ENCODE data around the gene COQ8B. TPM values are rescaled to one million over a fixed set of nuclear protein-coding genes. Genes with fewer than 3 reads are reported as not detected.
A peak's percentile ranks its signal among the peaks of the same experiment; 100 is the strongest.
"Not testable (repeated sequence)": the region's sequence is repeated elsewhere in the genome, so short reads cannot be mapped to it uniquely, and the experiment has no call there.

COQ8B gene
- total RNA-seq, 1 donor from 2014 or later, result 72.4 TPM

DNA sequence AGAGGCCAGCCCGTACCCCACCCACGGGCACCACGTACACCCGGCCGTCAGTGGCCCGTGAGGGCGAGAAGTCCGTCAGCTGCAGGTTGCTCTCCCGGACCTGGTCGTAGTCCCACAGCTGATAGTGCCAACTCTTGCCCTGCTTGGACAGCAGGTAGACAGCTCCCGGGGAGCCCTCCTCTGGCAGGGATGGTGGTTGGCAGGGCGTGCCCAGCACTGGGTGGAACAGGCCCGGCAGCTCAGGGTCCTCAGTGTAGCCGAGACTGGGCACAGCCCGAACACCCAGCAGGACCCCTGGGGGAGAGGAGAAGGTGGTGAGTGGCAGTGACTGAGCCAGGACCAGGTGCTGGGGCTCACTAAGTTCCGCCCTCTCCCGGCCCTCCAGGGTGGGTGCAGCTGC, 25.8 kb upstream of the COQ8B start:
- no peak for DNase-seq (ENCODE audit: low read depth)

DNA sequence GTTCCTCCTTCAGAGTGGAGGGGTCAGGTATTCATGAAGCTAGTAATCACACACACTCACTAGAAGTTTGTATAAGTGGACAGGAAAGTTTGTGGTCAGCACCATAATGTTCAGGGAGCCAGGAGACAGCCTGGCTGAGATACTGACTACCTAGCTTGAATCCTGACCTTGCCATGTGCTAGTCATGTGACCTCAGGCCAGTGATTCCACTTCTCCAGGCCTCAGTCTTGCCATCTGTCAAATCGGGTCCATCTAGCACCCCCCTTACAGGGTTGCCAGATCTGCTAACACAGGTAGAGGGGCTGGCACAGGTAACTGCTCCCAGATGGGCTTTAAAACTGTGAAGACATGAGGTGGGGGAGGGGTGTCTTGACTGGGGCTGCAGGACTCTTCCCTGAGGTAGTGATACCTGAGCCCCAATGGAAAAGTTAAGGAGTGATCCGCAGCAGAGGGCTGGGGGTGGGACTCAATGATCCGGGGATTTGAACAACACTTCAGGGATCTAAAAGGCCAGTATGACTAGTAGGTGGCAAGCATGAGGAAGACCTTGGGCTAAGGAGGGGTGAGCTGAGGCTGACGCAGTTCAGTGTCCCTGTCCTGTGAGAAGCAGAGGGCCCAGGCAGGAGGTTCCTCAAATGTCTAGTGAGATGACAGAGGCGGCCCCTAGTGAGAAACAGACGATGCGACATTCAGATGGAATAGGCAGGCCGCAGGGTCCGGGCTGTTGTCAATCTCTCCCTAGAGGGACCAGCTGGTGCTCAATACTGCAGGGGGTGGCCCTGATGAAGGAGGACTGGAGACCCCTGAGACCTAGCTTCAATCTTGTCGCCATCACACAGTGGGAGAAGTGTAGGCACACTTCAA, 25.1 kb upstream of the COQ8B start:
- no peak for DNase-seq (ENCODE audit: low read depth)

DNA sequence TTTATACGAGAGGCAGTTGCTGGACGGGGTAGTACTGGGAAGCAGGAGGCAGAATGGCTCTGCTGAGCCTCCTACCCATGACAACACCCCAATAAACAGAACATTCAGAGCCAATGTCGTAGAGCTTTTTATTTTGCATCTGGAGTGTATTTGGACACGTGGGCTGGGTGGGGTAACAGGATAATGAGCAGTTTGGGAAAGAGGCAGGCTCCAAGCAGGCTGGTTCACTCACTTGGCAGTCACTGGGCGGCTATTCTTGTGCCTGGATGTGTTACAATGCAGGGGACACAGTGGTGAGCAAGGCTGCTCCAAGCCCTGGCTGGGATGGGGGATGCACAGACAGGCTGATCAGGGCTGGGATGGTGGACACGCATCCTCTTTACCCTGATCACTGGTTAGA, 24.1 kb upstream of the COQ8B start:
- DNase-seq (ENCODE audit: low read depth), result no peak

DNA sequence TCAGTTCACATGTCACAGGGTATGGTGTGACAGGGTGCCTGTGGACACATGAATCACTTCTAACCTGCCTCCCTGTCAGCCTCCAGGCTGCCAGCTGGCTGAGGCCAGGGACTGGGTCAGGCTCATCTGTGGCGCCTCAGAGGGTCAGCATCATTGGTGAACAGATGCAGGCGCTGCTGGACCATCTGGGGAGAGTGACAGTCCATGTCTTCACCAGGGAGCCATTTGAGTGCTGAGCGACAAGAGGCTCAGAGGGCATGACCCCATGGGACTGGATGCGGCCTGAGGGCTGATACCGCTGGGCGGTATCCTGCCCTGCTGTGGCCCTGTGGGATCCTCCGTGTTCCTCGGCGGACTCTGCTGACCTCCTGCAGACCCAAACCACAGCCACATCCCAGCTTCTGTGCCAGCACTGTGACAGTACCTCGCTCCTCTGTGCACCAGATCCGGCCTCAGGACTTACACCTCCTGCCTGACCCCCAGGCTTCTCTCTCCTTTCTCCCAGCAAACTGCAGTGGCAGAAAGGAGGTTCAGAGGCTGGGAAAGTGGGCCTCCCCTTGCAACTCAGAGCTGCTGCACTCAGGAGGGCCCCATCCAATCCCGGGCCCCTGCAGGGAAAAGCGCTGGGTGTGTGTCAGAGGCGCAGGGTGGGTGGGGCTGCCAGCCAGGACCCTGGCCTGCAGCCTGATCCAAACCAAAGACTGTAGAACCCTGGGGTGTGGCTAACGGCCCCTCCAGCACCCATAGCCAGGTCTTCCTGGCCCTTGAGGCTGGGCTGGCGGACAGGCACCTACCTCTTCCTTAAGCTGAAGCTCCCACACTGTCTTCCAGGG, 23.4 kb upstream of the COQ8B start:
- no peak for DNase-seq (ENCODE audit: low read depth)

DNA sequence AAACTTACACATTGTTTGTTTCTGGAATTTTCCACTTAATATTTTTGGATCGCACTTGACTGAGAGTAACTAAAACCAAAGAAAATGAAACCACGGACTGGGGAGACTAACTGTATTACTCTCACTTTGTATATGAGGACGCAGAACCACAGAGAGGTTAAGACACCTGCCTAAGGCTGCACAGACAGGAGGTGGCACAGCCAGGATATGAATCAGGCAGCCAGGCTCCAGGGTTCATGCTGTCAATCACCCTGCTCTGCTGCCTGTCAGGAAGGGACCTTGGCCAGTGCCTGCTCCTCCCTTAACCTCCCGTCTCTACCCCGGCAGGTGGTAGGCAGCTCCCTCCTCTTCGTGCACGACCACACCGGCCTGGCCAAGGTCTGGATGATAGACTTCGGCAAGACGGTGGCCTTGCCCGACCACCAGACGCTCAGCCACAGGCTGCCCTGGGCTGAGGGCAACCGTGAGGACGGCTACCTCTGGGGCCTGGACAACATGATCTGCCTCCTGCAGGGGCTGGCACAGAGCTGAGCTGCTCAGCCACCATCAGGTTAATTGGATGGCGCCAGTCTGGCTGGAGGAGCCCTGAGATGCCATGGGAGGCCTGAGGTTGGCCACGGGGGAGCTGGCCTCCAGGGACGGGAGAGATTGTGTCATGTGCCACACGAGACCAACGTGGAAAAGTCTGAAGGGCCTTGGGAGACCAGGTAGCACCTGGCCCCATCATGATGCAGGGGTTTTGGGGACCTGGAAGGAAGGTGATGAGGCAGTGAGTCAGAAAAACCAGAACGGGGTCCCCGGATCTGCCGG, 22.5 kb upstream of the COQ8B start:
- DNase-seq (ENCODE audit: low read depth), result no peak

DNA sequence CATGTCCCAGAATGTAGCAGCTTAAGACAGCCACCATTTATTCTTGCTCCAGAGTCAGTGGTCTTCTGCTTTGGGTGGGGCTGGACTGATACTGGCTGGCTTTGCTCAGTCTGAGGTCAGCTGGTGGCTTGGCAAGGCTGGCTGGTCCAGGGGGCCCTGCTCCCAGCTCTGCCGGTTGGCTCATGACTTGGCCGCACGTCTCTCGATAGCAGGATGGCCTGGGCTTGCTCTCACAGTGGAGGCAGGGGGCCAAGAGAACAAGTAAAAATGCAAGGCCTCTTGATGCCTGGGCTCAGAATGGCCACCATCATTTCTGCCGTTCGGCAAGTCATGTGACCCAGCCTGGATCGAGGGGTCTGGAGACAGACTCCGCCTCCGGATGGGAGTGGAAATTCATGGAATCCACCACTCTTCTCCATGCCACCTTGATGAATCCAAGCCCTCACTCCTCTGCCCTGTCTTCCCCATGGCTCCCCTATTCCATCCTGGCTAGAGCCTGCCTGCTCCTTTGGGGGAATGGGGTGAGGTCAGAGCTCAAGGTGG, 20.5 kb upstream of the COQ8B start:
- DNase-seq (ENCODE audit: low read depth), result no peak

DNA sequence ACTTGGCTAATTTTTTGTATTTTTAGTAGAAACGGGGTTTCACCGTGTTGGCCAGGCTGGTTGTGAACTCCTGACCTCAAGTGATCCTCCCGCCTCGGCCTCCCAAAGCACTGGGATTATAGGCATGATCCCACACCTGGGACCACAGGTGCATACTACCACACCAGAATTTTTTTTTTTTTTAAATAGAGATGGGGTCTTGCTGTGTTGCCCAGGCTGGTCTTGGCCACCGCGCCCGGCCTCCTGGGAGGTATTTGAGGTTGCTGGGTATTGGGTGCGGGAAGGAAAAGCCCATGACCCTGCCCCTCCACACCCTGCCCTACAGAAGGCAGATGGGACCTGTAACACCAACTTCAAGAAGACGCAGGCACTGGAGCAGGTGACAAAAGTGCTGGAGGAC, 20.0 kb upstream of the COQ8B start:
- DNase-seq (ENCODE audit: low read depth), result no peak

DNA sequence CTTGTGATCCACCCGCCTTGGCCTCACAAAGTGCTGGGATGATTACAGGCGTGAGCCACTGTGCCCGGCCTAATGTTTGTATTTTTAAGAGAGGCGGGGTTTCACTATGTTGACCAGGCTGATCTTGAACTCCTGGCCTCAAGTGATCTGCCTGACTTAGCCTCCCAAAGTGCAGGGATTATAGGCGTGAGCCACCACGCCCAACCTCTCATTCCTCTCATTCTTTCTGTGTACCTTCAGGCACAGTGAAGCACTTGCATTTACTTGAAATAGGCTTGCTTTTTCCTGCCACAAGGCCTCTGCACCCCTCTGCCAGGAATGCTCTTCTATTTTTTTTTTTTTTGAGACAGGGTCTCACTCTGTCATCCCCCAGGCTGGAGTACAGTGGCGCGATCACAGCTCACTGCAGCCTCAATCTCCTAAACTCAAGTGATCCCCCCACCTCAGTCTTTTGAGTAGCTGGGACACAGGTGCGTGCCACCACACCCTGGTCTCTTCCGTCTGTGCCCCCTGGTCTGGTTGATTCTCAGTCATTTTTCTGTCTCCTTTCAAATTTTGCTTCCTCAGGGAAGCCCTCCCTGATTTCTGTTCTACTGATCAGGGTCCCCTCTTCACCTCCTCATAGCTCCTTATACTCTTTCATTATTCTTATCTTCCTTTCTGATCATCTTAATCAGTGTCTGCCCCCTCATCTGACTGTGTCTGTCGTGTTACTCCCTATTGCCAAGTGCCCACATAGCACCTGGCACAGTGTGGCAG, 18.5 kb upstream of the COQ8B start:
- no peak for DNase-seq (ENCODE audit: low read depth)

DNA sequence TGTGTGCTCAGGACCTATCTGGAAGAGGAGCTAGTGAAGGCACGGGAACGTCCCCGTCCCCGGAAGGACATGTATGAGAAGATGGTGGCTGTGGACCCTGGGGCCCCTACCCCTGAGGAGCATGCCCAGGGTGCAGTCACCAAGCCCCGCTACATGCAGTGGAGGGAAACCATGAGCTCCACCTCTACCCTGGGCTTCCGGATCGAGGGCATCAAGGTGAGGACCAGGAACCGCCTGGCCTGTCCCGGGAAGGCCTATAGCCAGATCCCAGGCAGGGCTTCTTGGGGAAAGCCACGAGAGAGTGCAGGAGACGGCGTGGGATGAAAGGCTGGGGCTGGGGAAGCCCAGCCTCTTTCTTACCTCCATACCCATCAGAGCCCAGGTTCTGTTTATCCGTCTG, 16.5 kb upstream of the COQ8B start:
- no peak for DNase-seq (ENCODE audit: low read depth)

DNA sequence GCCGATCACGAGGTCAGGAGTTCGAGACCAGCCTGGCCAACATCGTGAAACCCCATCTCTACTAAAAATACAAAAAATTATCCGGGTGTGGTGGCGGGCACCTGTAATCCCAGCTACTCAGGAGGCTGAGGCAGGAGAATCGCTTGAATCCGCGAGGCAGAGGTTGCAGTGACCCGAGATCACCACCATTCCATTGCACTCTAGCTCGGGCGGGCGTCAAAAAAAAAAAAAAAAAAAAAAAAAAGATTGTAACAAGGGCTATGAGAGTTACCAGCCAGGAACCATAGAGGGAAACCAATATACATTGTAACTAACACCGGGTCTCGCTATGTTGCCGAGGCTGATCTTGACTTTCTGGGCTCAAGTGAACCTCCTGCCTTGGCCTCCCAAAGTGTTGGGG, 15.6 kb upstream of the COQ8B start:
- DNase-seq (ENCODE audit: low read depth), result not testable (repeated sequence)

DNA sequence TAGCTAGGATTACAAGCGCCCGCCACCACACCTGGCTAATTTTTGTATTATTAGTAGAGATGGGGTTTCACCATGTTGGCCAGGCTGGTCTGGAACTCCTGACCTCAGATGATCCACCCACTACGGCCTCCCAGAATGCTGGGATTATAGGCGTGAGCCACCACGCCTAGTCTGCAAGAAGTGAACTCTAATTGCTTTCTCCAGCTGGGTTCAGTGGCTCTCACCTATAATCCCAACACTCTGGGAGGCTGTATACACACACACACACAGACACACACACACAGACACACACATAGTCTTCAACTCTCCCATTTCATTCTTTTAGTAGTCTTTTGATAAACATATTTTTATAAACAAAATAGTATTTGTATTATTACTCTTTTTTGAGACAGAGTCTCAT, 13.4 kb upstream of the COQ8B start:
- not testable (repeated sequence) for DNase-seq (ENCODE audit: low read depth)

DNA sequence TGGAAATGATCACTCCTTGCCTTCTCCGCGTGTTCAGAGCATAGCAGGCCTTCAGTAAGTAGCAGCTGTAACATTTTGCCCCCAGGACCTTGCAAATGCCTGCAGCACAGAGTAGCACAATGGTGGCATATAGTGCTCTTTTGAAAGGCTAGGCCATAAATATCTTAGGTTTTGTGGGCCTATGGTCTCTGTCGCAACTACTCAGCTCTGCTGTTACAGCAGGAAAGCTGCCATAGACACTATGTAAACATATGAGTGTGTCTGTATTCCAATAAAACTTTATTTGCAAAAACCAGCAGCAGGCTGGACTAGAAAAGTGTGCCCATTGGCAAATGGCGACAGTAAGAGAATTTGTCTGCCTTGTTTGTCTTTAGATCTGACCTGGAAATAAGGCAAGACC, 9.6 kb upstream of the COQ8B start:
- no peak for DNase-seq (ENCODE audit: low read depth)

DNA sequence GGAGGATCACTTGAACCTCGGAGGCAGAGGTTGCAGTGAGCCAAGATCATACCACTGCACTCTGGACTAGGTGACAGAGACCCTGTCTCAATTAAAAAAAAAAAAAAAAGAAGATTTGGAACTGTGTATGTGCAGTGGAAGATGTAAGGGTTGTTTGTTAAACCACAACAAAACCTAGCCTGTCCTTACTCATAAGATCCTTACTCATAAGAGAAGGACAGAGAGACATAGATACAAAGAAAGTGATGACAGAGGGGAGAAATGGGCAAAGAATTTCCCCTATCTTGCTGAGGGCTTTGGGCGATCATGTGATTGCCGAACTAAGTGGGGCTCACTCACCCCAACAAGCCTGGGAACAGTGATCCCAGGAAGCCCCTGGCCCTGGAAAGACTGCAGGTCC, 8.2 kb upstream of the COQ8B start:
- DNase-seq (ENCODE audit: low read depth), result no peak

DNA sequence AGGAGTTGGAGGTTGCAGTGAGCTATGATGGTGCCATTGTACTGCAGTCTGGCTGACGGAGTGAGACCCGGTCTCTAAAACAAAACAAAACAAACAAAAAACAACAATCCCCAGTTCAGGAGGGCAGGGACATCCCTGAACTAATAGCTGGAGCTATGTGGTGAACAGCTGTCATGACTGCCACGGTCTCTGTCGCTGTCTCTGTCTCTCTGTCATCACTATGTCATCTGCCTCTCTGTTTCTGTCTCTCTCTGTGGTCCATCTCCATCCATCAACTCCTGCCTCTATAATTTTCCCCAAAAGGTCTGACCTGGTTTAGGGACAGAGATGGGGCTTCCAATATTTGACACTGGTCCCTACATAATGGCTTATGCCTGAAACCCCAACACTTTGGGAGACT, 7.6 kb upstream of the COQ8B start:
- no peak for DNase-seq (ENCODE audit: low read depth)

DNA sequence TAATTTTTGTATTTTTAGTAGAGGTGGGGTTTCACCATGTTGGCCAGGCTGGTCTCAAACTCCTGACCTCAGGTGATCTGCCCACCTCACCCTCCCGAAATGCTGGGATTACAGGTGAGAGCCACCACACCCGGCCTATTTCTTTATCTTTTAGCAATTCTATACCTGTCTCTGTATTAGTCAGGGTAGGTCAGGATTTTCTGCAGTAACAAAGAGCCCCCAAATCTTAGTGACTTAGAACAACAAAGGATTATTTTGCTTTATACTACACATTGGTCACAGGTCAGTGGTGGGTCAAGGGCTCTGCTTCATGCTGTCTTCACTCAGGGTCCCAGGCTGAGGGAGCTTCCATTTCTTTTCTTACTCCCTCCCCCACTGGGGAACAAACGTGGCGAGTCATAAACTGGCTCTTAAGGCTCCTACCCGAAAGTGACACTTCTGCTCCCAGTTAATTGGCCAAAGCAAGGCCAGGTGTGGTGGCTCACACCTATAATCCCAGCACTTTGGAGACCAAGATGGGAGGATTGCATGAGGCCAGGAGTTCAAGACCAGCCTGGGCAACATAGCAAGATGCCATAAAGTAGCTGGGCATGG, 7.1 kb upstream of the COQ8B start:
- DNase-seq (ENCODE audit: low read depth), result no peak

DNA sequence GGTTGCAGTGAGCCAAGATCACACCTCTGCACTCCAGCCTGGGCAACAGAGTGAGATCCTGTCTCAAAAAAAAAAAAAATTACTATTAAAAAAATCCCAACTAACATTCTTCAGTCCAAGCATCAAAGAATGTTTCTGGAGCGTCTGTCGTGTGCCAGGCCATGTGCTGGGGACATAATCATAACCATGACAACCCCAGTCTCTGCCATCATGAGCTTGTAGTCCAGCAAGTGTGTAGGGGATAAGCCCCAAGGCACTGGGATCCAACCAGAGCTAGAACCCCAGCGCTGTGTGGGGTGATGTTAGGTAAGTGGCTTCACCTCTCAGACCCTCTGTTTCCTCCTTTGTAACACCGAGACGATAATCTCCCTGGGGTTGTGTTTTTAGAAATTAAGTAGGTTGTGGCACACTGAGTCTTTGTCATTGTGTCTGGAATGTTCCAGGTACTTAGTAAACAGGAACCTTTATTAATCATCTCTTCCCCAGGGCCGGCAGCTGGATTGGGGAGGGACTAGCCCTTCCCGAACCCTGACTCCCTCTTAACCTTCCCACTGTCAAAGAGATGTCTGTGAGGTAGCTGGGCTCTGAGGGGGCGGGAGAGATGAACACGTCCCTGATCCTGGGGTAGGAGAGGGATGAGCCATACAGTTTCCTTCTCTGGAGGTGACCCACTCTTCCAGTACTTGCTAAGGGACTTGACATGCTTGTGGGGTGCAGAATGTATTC, 5.4 kb upstream of the COQ8B start:
- no peak for DNase-seq (ENCODE audit: low read depth)

DNA sequence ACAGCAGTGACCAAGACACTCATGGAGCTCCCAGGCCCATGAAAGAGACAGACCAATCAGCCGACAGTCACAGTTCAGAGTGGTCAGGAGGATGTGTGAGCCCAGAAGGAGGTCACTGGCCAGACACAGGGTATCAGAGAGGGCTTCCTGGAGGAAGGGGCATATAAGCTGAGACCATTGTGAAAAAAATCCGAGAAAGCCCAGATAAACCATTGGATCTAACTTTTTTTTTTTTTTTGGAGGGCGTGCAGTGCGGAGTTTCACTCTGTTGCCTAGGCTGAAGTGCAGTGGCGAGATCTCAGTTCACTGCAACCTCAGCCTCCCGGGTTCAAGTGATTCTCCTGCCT, 4.4 kb upstream of the COQ8B start:
- DNase-seq (ENCODE audit: low read depth), result no peak

DNA sequence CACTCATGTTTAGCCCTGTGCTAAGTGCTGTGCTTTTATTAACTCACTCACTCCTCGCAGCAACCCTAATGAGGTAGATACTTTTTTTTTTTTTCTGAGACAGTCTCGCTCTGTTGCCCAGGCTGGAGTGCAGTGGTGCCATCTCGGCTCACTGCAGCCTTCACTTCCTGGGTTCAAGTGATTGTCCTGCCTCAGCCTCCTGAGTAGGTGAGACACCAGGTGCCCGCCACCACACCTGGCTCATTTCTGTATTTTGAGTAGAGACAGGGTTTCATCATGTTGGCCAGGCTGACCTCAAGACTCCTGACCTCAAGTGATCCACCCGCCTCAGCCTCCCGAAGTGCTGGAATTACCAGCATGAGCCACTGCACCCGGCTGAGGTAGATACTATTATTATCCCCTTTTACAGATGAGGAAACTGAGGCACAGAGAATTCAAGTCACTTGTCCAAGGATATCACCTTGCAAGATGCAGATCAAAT, 2.8 kb upstream of the COQ8B start:
- peak; percentile 32 for DNase-seq (ENCODE audit: low read depth)

DNA sequence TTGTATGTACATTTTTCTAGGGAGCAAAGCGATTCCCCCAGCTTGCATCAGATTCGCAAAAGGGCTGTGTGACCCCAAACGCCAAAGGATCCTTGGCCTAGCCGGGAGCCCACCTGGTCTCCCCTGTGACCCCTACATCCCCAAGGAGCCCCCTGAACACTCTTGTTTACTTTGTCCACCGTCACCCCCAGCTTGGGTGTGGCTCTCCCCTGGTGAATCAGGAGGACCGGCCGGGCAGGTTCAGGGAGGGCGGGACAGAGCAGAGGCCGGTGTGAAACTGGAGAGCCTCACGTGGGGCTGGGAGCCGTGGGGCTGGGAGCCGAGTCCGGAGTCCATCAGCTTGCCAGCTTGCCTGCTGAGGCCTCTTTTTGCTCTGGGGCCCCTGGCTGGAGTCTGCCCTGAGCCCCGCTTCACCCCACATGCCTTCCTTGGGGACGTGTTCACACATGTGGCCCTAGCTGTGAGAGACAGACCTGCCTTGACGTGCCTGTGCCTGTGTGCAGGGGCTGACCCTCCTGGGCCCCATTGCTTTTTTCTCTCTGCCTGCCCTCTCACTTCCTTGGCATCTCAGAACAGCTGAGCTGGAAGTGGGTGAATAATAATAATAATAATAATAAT, 2.2 kb upstream of the COQ8B start:
- peak; percentile 43 for DNase-seq (ENCODE audit: low read depth)

Data from myocyte (in vitro differentiated cells).